ENCODE data around the gene ERBB2. TPM values are rescaled to one million over a fixed set of nuclear protein-coding genes. Genes with fewer than 3 reads are reported as not detected.
"Not testable (repeated sequence)": the region's sequence is repeated elsewhere in the genome, so short reads cannot be mapped to it uniquely, and the experiment has no call there.

ERBB2 gene
- polyA plus RNA-seq, 4 donors: 166 to 198 (median 183) TPM

DNA sequence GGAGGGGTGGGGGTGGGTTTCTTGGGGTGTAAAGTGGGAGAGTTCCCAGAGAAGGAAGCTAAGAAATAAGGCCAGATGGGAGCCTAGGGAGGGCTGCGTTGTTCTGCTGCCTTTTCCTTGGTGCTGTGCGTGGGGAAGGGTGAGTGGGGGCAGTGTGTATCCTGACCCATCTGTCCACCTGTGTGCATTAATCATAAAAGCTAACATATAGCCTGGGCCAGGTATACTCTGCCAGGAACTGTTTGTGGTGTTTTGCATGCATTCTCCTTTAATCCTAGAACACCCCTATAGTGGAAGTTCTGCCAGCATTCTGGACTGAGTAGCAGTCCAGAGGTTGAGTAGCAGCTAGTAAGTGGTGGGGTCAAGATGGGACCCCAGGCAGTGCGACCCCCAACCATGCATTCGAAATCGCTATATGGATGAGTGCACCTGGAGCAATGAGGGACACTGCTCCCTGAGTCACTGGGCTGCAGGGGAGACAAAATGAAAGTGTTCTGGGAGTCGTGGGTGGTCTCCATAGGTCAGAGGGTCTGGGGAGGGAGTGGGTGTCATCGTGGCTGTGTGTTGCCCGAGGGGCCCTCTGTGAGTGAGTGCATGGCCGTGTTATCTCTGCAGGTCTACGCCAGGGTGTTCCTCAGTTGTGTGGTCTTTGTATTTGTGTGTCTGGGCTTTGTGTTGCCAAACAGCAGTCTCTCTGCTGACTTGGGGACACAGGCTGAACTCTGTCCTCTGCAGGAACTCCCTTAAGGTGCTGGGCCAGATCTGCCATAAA is 1.3 kb downstream of the ERBB2 start:
- no peak for DNase-seq (ENCODE audit: low read depth in 4 of 4, low spot score in 3 of 4)

DNA sequence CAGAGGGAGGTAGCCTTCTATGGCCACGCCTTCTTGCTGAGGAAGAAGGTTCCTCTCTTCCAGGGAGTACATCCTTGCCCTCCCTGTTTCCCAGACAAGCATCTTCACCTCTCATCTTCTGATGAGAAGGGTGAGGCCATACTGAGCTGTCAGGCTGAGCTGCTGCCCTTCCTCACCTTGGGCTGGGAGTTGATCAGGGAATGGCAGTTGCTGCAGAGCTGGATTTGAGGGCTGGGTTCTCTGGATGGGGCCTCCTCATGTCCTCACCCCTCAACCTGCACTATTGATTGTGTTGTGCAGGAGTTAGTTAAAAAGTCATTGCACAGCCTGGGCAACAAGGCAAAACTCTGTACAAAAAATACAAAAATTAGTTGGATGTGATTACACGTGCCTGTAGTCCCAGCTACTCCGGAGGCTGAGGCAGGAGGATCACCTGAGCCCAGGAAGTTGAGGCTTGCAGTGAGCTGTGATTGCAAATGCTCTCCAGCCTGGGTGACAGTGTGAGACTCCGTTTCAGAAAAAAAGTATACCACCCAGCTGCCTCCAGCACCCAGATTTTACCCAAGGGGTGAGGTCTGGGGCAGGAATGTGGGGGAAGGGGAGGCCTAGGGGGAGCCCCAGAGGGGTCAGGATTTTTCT is 2.0 kb downstream of the ERBB2 start:
- DNase-seq (ENCODE audit: low read depth in 4 of 4, low spot score in 3 of 4): no peak

DNA sequence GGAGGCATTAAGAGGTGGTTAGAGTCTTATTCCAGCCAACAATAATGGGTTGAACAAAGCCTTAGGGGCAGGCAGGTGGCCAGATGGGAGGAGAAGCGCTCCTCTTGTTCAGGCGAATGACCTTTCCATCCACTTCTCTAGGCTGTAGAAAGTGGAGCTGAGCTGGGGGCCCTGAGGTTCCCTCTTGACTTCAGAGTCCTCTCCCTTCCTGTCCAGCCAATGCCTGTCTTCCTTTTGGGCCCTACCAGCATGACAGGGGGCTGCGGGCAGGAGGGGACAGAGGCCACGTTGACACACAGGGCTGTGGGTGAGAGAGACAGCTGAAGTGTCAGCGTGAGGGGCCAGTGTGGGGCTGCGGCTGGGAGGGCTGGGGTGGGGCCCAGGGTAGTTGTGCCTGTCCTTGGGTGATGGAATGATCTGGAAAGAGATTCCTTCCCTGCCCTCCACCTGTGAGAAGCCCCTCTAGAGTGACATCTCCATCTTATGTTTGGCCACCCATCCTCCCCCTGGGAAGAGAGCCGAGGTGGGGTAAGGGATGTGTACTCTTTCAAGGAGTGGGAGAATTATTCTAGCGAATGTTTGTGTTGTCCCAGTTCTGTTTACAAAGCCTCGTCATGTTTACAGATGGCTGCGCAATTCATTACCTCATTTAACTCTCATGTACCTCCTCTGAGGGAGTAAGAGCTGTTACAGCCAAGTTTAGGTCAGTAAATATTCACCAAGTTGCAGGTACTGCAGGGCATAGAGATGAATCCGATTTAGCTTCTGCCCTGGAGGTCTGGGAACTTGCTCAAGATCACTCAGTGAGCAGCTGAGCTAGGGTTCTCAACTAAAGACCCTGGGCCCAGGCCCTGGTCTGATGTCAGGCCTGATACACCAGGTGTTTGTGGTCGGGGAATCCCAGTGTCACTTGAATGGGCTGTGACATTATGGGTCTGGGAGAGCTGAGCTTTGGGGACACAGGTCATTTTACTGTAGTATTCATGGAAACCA is 3.3 kb downstream of the ERBB2 start:
- DNase-seq (ENCODE audit: low read depth in 4 of 4, low spot score in 3 of 4): no peak

DNA sequence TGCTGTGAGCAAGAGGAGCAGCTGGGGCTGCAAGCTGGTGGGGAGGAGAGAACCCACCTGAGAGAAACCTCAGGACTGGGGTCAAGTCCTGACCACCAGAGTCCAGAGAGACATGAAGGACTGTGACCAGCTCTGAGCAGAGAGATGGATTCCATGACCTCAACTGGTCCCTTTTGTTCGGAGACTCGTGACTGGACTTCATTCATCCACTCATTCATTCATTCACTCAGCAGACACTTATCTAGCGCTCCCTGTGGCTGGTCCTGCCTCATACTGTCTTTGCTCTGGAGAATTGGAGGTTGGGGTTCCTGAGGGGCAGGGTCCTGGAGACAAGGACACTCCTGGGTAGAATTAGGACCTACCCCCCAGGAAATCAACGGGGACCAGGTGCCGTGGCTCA is 4.0 kb downstream of the ERBB2 start:
- DNase-seq (ENCODE audit: low read depth in 4 of 4, low spot score in 3 of 4): no peak

DNA sequence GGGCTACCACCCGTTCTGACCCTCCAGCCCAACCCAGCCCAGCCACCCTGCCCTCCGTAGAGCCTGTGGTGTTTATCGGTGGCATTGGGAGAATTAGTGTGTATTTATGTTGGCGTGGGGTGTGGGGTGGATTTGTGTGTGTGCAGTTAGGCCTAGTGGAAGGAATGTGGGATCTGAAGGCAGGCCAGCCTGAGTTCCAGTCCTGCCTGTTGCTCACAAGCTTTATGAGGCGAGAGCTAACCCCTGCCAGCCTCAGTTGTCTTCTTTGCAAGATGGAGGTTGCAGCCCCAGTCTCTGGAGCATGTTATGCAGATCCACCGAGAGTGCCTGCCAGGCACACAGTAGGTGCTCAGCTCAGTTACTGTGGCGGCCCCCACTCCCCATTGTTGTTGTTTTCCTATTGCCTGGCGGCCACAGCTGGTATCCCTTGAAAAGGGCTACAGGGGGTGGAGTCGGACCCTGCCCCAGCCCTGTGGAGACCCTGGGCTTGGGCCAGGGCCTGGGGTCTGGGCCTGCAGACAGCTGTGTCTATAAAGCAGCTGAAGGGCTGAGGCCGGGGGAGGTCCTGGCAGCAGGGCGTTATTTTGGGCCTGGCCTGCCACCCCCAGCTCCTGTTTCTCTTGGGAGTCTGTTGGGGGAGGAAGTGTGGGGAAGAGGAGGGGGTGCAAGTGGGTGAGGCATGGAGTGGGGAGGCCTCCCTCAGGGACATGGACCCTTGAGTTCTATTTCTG is 5.1 kb downstream of the ERBB2 start:
- DNase-seq (ENCODE audit: low read depth in 4 of 4, low spot score in 3 of 4): no peak

DNA sequence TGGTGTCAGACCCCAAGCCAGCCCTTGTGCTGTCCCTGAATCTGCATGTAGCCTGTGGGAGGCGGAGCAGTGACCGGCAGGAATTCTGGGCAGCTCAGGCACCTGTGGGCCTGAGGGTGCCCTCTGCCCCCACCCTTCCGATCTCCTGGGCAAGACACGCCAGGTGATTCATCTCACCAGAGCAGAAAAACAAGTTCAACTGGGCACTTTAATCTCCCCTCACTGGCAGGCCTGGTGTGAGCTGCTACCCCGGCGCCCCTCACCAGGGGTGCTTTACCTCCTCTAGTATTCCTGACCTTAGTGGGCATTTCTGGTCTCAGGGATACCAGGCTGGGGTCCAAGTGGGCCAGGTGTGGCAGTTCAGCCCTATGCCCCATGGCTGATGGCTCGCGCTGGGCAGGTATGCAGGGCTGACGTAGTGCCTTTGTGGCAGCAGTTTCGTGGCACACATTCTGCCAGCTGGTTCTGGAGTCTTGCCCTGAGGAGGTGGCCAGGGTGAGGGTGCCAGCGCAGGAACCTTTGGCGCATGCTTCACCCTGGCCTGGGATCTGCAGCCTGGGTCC is 6.0 kb downstream of the ERBB2 start:
- DNase-seq (ENCODE audit: low read depth in 4 of 4, low spot score in 3 of 4): no peak

DNA sequence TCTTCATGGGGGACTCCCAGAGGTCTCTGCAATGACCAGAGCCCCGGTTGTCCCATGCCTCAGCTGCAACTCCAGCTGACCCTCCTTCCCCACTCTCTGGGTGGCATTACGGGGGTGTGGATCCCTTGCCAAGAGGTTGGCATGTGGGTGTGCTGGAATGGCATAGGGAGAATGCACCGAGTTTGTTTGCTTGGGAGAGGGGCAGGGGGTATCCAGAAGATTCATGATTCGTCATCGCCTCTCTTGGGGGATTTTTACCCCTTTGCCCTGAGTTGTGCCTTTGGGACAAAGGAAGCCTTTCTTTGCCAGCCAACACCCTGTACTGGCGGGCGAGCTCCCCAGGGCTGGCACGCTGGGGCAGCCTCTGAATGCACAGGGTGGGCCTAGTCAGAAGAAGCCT is 6.5 kb downstream of the ERBB2 start:
- DNase-seq (ENCODE audit: low read depth in 4 of 4, low spot score in 3 of 4): no peak

DNA sequence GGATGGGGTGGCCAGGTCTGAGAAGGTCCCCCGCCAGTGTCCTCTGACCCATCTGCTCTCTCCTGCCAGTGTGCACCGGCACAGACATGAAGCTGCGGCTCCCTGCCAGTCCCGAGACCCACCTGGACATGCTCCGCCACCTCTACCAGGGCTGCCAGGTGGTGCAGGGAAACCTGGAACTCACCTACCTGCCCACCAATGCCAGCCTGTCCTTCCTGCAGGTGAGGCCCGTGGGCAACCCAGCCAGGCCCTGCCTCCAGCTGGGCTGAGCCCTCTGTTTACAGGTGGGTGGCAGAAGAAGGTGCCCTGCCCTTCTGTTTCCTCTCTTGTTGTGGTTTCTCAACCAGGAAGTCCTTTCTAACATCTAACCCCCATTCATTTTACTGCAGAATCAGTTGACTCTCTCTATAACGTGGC is 7.1 kb downstream of the ERBB2 start:
- DNase-seq (ENCODE audit: low read depth in 4 of 4, low spot score in 3 of 4): no peak

DNA sequence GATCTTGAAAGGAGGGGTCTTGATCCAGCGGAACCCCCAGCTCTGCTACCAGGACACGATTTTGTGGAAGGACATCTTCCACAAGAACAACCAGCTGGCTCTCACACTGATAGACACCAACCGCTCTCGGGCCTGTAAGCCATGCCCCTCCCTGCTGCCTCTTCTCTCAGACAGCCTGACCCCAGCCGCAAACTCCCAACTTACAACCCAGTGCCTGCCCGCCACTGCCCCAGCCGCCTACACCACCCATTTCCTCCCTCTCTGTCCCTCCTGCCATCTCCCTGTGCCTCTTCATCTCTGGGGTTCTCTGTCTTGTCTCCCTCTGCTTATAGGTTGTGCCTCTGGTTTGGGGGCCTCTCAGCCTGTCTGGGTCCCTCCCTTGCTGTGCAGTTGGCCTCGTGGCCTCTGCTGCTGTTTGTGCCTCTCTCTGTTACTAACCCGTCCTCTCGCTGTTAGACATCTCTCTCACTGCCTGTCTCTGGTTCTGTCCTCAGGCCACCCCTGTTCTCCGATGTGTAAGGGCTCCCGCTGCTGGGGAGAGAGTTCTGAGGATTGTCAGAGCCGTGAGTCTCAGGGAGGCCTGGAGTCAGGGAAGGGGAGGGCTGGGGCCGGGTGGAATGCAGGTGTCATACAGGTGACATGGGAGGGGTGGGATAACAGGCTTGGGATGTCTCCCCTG is 9.6 kb downstream of the ERBB2 start:
- DNase-seq (ENCODE audit: low read depth in 4 of 4, low spot score in 3 of 4): no peak

DNA sequence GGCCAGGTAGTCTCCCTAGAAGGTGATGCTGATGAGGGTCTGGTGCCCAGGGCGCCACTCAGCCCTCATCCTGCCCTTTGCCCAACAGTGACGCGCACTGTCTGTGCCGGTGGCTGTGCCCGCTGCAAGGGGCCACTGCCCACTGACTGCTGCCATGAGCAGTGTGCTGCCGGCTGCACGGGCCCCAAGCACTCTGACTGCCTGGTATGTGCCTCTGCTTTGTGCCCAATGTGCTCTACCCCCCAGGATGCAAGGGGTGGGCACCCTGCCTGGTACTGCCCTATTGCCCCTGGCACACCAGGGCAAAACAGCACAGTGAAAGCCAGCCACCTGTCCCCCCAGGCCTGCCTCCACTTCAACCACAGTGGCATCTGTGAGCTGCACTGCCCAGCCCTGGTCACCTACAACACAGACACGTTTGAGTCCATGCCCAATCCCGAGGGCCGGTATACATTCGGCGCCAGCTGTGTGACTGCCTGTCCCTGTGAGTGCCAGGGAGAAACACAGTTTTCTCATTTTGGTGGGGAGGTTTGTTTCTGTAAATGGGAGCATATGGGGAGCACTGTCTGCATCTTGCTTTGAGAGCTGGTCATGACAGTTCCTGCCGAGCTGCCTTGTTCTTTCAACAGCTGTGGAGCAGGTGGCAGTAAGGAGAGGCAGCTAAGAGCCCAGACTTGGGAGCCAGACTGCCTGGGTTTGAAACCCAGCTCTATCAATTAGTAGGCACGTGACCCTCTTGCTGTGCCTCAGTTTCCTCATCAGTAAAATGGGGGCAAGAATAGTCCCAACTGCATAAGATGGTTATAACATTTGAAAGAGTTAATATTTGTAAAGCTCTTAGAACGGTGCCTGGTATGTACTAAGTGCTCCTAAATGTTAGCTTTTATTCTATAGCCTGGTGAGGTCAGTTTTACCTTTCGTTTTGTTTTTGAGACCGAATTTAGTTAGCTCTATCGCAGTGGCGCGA is 10.4 kb downstream of the ERBB2 start:
- DNase-seq (ENCODE audit: low read depth in 4 of 4, low spot score in 3 of 4): no peak

DNA sequence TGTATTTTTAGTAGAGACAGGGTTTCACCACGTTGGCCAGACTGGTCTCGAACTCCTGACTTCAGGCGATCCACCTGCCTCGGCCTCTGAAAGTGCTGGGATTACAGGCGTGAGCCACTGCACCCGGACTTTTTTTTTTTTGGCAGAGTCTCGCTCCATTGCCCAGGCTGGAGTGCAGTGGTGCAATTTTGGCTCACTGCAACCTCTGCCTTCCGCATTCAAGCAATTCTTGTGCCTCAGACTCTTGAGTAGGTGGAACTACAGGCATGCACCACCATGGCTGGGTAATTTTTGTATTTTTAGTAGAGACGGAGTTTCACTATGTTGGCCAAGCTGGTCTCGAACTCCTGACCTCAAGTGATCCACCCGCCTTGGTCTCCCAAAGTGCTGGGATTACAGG is 11.2 kb downstream of the ERBB2 start:
- not testable (repeated sequence) for DNase-seq (ENCODE audit: low read depth in 4 of 4, low spot score in 3 of 4)

DNA sequence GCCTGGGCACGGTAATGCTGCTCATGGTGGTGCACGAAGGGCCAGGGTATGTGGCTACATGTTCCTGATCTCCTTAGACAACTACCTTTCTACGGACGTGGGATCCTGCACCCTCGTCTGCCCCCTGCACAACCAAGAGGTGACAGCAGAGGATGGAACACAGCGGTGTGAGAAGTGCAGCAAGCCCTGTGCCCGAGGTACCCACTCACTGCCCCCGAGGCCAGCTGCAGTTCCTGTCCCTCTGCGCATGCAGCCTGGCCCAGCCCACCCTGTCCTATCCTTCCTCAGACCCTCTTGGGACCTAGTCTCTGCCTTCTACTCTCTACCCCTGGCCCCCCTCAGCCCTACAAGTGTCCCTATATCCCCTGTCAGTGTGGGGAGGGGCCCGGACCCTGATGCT is 12.0 kb downstream of the ERBB2 start:
- DNase-seq (ENCODE audit: low read depth in 4 of 4, low spot score in 3 of 4): no peak

DNA sequence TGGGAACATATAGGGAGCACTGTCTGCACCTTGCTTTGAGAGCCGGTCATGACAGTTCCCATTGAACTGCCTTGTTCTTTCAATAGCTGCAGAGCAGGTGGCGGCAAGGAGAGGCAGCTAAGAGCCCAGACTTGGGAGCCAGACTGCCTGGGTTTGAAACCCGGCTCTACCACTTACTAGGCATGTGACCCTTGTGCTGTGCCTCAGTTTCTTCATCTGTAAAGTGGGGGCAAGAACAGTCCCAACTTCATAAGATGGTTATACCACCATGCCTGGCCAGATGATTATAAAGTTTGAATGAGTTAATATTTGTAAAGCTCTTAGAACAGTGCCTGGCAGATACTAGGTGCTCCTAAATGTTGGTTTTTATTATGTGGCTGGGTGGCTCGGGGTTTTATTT is 14.4 kb downstream of the ERBB2 start:
- no peak for DNase-seq (ENCODE audit: low read depth in 4 of 4, low spot score in 3 of 4)

DNA sequence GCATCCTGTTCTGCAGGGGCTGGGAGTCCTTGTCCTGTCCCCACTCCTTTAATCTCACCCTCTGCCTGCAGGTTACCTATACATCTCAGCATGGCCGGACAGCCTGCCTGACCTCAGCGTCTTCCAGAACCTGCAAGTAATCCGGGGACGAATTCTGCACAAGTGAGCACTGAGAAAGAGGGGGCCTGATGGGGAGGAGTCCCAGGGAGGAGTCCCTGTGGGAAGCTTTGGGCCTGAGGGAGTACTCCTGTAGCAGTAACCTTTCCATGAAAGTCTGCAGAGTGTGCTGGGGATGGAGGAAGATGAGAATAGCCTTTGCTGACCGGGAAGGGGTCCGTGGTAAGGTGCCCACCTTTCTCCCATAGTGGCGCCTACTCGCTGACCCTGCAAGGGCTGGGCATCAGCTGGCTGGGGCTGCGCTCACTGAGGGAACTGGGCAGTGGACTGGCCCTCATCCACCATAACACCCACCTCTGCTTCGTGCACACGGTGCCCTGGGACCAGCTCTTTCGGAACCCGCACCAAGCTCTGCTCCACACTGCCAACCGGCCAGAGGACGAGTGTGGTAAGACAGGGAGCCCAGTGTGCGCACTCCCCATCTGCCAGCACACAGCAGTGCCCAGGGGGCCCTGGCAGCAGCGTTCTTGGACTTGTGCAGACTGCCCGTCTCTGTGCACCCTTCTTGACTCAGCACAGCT is 15.7 kb downstream of the ERBB2 start:
- DNase-seq (ENCODE audit: low read depth in 4 of 4, low spot score in 3 of 4): no peak

DNA sequence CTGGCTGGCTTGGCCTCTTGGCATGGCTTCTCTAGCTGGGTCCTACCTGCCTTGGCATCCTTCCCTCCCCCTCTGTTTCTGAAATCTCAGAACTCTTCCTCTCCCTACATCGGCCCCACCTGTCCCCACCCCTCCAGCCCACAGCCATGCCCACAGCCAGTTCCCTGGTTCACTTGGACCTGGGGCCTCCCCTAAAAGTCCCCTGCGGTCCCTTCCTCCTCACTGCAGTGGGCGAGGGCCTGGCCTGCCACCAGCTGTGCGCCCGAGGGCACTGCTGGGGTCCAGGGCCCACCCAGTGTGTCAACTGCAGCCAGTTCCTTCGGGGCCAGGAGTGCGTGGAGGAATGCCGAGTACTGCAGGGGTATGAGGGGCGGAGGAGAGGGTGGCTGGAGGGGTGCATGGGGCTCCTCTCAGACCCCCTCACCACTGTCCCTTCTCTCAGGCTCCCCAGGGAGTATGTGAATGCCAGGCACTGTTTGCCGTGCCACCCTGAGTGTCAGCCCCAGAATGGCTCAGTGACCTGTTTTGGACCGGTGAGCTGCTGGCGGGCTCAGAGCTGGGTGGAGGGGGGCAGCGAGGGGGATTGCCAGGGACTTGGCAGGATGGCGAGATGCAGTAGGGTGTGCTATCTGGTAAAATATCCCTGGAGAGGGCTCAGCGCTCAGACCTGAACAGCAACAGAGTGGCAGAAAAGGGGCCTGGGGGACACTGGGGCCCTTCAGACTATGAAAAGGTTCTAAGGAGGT is 16.4 kb downstream of the ERBB2 start:
- DNase-seq (ENCODE audit: low read depth in 4 of 4, low spot score in 3 of 4): no peak

DNA sequence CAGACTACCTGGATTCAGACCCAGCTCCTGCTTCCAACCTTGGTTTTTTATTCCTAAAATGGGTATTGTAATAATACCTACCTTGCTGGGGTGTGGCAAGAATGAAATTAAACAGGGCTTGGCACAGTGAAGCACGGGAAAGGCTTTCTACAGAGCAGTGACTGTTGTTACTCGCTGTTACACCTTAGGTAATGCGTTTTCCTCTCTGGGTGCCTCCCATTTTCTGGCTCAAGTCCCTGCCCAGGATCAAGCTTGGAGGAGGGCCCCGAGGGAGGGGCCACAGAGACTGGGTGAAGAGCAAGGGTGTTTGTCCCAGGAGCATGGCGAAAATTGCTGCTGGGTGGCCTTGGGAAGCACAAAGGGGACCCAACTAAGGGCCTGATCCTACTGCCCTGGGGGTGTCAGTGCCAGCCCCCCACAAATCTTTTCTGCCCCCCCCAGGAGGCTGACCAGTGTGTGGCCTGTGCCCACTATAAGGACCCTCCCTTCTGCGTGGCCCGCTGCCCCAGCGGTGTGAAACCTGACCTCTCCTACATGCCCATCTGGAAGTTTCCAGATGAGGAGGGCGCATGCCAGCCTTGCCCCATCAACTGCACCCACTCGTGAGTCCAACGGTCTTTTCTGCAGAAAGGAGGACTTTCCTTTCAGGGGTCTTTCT is 17.1 kb downstream of the ERBB2 start:
- DNase-seq (ENCODE audit: low read depth in 4 of 4, low spot score in 3 of 4): no peak

DNA sequence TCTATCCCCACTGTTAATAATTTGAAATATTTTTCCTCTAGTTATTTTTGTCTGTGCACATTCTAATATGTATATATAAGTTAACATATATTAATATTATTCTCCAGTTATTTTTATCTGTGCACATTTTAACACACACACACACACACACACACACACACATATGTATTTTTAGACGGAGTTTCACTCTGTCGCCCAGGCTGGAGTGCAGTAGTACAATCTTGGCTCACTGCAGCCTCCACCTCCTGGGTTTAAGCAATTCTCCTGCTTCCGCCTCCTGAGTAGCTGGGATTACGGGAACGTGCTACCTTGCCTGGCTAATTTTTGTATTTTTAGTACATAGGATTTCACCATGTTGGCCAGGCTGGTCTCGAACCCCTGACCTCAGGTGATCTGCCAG is 17.8 kb downstream of the ERBB2 start:
- no peak for DNase-seq (ENCODE audit: low read depth in 4 of 4, low spot score in 3 of 4)

All from right renal pelvis (tissue), 4 donors.